Endodermal cell (in vitro differentiated cells): Measurements from ENCODE around the gene MACROD2. TPM values are rescaled to one million over a fixed set of nuclear protein-coding genes. Genes with fewer than 3 reads are reported as not detected.
A peak's percentile ranks its signal among the peaks of the same experiment; 100 is the strongest.

Experiments used
- DNase-seq: peaks from one replicate; pipeline ENCODE4 v3.0.0-alpha.2; 2017
- H3K27ac ChIP-seq: 2 replicates; pipeline ENCODE4 v1.5.1; 2013; ENCODE audit warnings: mild to moderate bottlenecking, low read depth, low read length, moderate library complexity
- H3K27me3 ChIP-seq: 2 replicates; pipeline ENCODE4 v1.6.1; 2013; ENCODE audit warnings: mild to moderate bottlenecking, low read length, moderate library complexity; ENCODE audit not compliant: insufficient read depth, control insufficient read depth, poor library complexity, severe bottlenecking
- H3K36me3 ChIP-seq: 2 replicates; pipeline ENCODE4 v1.7.0; 2013; ENCODE audit warnings: mild to moderate bottlenecking, low read length, moderate library complexity; ENCODE audit not compliant: control insufficient read depth, insufficient read depth
- H3K4me1 ChIP-seq: one replicate; pipeline ENCODE4 v1.7.0; 2013; ENCODE audit warnings: low read length; ENCODE audit not compliant: control insufficient read depth, insufficient read depth
- H3K4me3 ChIP-seq: 2 replicates; pipeline ENCODE4 v1.5.1; 2013; ENCODE audit warnings: mild to moderate bottlenecking, low read length, moderate library complexity
- H3K9ac ChIP-seq: 2 replicates; pipeline ENCODE4 v1.6.1; 2013; ENCODE audit warnings: mild to moderate bottlenecking, low read length, moderate library complexity; ENCODE audit not compliant: poor library complexity, severe bottlenecking; ENCODE audit errors: extremely low read depth
- H3K9me3 ChIP-seq: 2 replicates; pipeline ENCODE4 v1.6.1; 2013; ENCODE audit warnings: mild to moderate bottlenecking, low read length, moderate library complexity; ENCODE audit not compliant: control insufficient read depth
- H3K27ac Mint-ChIP-seq: 2 replicates; pipeline ENCODE4 v1.8.0; 2020; ENCODE audit warnings: mixed read lengths
- H3K27me3 Mint-ChIP-seq: 2 replicates; pipeline ENCODE4 v1.8.0; 2021; ENCODE audit warnings: mild to moderate bottlenecking, mixed read lengths; ENCODE audit not compliant: insufficient read depth
- H3K36me3 Mint-ChIP-seq: 2 replicates; pipeline ENCODE4 v1.8.0; 2020; ENCODE audit warnings: low read depth, mixed read lengths
- H3K4me1 Mint-ChIP-seq: 2 replicates; pipeline ENCODE4 v1.8.0; 2020; ENCODE audit warnings: mixed read lengths
- H3K4me3 Mint-ChIP-seq: 2 replicates; pipeline ENCODE4 v1.8.0; 2020; ENCODE audit warnings: mild to moderate bottlenecking, moderate library complexity, mixed read lengths
- H3K9me3 Mint-ChIP-seq: 2 replicates; pipeline ENCODE4 v1.8.0; 2020; ENCODE audit warnings: mild to moderate bottlenecking, mixed read lengths
- CTCF ChIP-seq: fragments of 200-600 bp; sonication (generic); conservative IDR thresholded peaks from 2 replicates; pipeline ENCODE4 v1.5.0; 2021; ENCODE audit warnings: antibody characterized with exemption, mild to moderate bottlenecking
- WGBS, 2 experiments: methylation state at CpG; one replicate each; pipeline versions ENCODE4 v1.1.5 to v1.1.7; 2013; ENCODE audit warnings: missing lambda C conversion rate in 2 of 2, mixed read lengths in 1 of 2; ENCODE audit not compliant: insufficient coverage in 1 of 2, insufficient read length in 1 of 2; 5-methylcytosine and 5-hydroxymethylcytosine counted together
- total RNA-seq, 2 donors: library from RNA; stranded (reverse); fragmentation: NEBNext Ultra II Directional in 1 of 2; extraction: Animal tissue kit (Norgen Biotek cat#: 25700) in 1 of 2; gene quantifications; 2 replicates in 1 of 2; 3 replicates in 1 of 2; pipeline ENCODE4 v1.2.1, GENCODE V29; 2021

The MACROD2 gene
- total RNA-seq, 2 donors from 2014 or later, result 2.3 to 4.8 TPM

- H3K27ac ChIP-seq, result no peak overlapping the region
- Mint-ChIP-seq H3K27me3 (no peaks in the 10 kb centered on the region), H3K9me3 (peaks cover 5% of the 10 kb centered on the region), H3K27ac (no peak overlapping the region), H3K4me3 (peak overlapping the region; percentile 93), H3K36me3 (peaks cover 27% of the 10 kb centered on the region), H3K4me1 (peaks cover 44% of the 10 kb centered on the region)
- peak overlapping the region; percentile 88 for H3K4me3 ChIP-seq
- no peak for DNase-seq
- H3K36me3 ChIP-seq, result peaks cover 16% of the 10 kb centered on the region
- H3K27me3 ChIP-seq, result no peaks in the 10 kb centered on the region
- no peak for TF ChIP-seq CTCF
- peaks cover 13% of the 10 kb centered on the region for H3K9me3 ChIP-seq
- H3K9ac ChIP-seq, result peak overlapping the region; percentile 41
- 81 to 89% methylated on average over 2 of the region's 2 CpGs for WGBS, 2 experiments
- no peaks in the 10 kb centered on the region for H3K4me1 ChIP-seq
Measured at GRCh38 chr20:14332866-14333265, 337.6 kb downstream of the MACROD2 start.

GRCh38 chr20:14333721-14334120, 338.4 kb downstream of the MACROD2 start:
- no peak for DNase-seq
- H3K27ac ChIP-seq, result no peak overlapping the region

GRCh38 chr20:14334306-14334930, 339.1 kb downstream of the MACROD2 start:
- Histone ChIP-seq H3K27me3 (no peaks in the 10 kb centered on the region), H3K9me3 (no peaks in the 10 kb centered on the region), H3K4me3 (peak overlapping the region; percentile 88), H3K9ac (peak overlapping the region; percentile 89), H3K27ac (no peak overlapping the region), H3K36me3 (peaks cover under 1% of the 10 kb centered on the region), H3K4me1 (no peaks in the 10 kb centered on the region)
- no peaks in the 10 kb centered on the region for H3K27me3 Mint-ChIP-seq
- H3K4me3 Mint-ChIP-seq, result peak overlapping the region; percentile 93
- WGBS, 2 experiments, result 0% methylated on average over 2 of the region's 3 CpGs; no CpG with 5 or more reads in 1 of the 2 experiments
- H3K36me3 Mint-ChIP-seq, result peaks cover 14% of the 10 kb centered on the region
- peak; percentile 71 for TF ChIP-seq CTCF
- peaks cover 42% of the 10 kb centered on the region for H3K4me1 Mint-ChIP-seq
- H3K27ac Mint-ChIP-seq, result peak overlapping the region; percentile 28
- DNase-seq, result peak; percentile 72
- H3K9me3 Mint-ChIP-seq, result no peaks in the 10 kb centered on the region

More at GRCh38 chr20:14333721-14334120, 338.4 kb downstream of the MACROD2 start:
- peaks cover 4% of the 10 kb centered on the region for H3K9me3 ChIP-seq
- H3K4me3 ChIP-seq, result peak overlapping the region; percentile 88
- H3K27me3 Mint-ChIP-seq, result no peaks in the 10 kb centered on the region
- H3K9ac ChIP-seq, result peak overlapping the region; percentile 41
- H3K36me3 ChIP-seq, result peaks cover 7% of the 10 kb centered on the region
- peaks cover 20% of the 10 kb centered on the region for H3K36me3 Mint-ChIP-seq
- no peaks in the 10 kb centered on the region for H3K27me3 ChIP-seq
- H3K4me3 Mint-ChIP-seq, result peak overlapping the region; percentile 93
- no peak for TF ChIP-seq CTCF
- H3K27ac Mint-ChIP-seq, result peak overlapping the region; percentile 52
- peaks cover 41% of the 10 kb centered on the region for H3K4me1 Mint-ChIP-seq
- WGBS, 2 experiments, result 52% methylated on average over 3 of the region's 3 CpGs; no CpG with 5 or more reads in 1 of the 2 experiments
- no peaks in the 10 kb centered on the region for H3K9me3 Mint-ChIP-seq
- no peaks in the 10 kb centered on the region for H3K4me1 ChIP-seq
